IMR-90 (cell line): ENCODE results near the gene MARK4. TPM values are rescaled to one million over a fixed set of nuclear protein-coding genes. Genes with fewer than 3 reads are reported as not detected.

Source experiments
- ATAC-seq: fragments of 200-7000 bp; cut with Tn5 transposase; 2 replicates; pipeline ENCODE4 v1.9.1; 2020; ENCODE audit warnings: low read depth, mild to moderate bottlenecking, moderate library complexity
- BruUV-seq: library from RNA; stranded (reverse); fragments of 400-500 nt; replicated peaks from 2 replicates; lab custom pipeline; 2021; lab: Mats Ljungman, UMichigan
- CTCF ChIA-PET: fragments of 300-600 bp; formaldehyde crosslinking; extraction: SDS; loops from one replicate; lab custom pipeline; 2021; ENCODE audit warnings: antibody characterized with exemption; lab: Yijun Ruan, JAX
- POLR2A ChIA-PET: fragments of 300-600 bp; sonication (Branson Sonifier 250); formaldehyde crosslinking; loops from one replicate; lab custom pipeline; 2022; ENCODE audit warnings: antibody characterized with exemption; ENCODE audit not compliant: unreplicated experiment; lab: Charles Lee
- DNase-seq: peaks from one replicate; pipeline ENCODE4 v3.0.0; 2013
- H2AFZ ChIP-seq: replicated peaks from 2 replicates; pipeline ENCODE3; 2013; ENCODE audit warnings: low read length, mild to moderate bottlenecking; ENCODE audit not compliant: poor library complexity
- H2AK5ac ChIP-seq: 2 replicates; pipeline ENCODE4 v1.6.1; 2013; ENCODE audit warnings: low read depth, low read length, inconsistent platforms
- H2AK9ac ChIP-seq: replicated peaks from 2 replicates; pipeline ENCODE3; 2013; ENCODE audit warnings: mild to moderate bottlenecking, low read depth, low read length, moderate library complexity; ENCODE audit not compliant: poor library complexity
- H2BK120ac ChIP-seq: 2 replicates; pipeline ENCODE4 v1.6.1; 2013; ENCODE audit warnings: low read depth, low read length, inconsistent platforms
- H2BK15ac ChIP-seq: 3 replicates; pipeline ENCODE4 v1.6.1; 2013; ENCODE audit warnings: low read depth, low read length, inconsistent platforms
- H2BK20ac ChIP-seq: 2 replicates; pipeline ENCODE4 v1.6.1; 2013; ENCODE audit warnings: low read depth, mild to moderate bottlenecking, inconsistent platforms, low read length, moderate library complexity
- H2BK5ac ChIP-seq: 2 replicates; pipeline ENCODE4 v1.6.1; 2013; ENCODE audit warnings: mild to moderate bottlenecking, low read depth, low read length, inconsistent platforms; ENCODE audit not compliant: poor library complexity, severe bottlenecking
- H3K14ac ChIP-seq: replicated peaks from 2 replicates; pipeline ENCODE4 v1.6.1; 2013; ENCODE audit warnings: low read depth, low read length, inconsistent platforms
- H3K18ac ChIP-seq: 2 replicates; pipeline ENCODE4 v1.6.1; 2013; ENCODE audit warnings: low read depth, low read length, control low read depth
- H3K23ac ChIP-seq: 2 replicates; pipeline ENCODE4 v1.6.1; 2013; ENCODE audit warnings: low read depth, low read length, inconsistent platforms
- H3K27ac ChIP-seq: 2 replicates; pipeline ENCODE4 v1.5.1; 2013; ENCODE audit warnings: mild to moderate bottlenecking, control low read depth, low read length; ENCODE audit not compliant: insufficient read depth
- H3K27me3 ChIP-seq: 2 replicates; pipeline ENCODE4 v1.6.1; 2013; ENCODE audit warnings: low read length; ENCODE audit not compliant: control insufficient read depth, insufficient read depth
- H3K36me3 ChIP-seq: 2 replicates; pipeline ENCODE4 v1.6.1; 2013; ENCODE audit warnings: low read length, mixed read lengths; ENCODE audit not compliant: control insufficient read depth, insufficient read depth
- H3K4ac ChIP-seq: 2 replicates; pipeline ENCODE4 v1.6.1; 2013; ENCODE audit warnings: low read depth, low read length, inconsistent platforms
- H3K4me1 ChIP-seq: 2 replicates; pipeline ENCODE4 v1.6.1; 2013; ENCODE audit warnings: low read length, mixed read lengths; ENCODE audit not compliant: control insufficient read depth, insufficient read depth
- H3K4me2 ChIP-seq: 2 replicates; pipeline ENCODE4 v1.6.1; 2013; ENCODE audit warnings: low read depth, mild to moderate bottlenecking, control low read depth, low read length, moderate library complexity
- H3K4me3 ChIP-seq: 2 replicates; pipeline ENCODE4 v1.5.1; 2013; ENCODE audit warnings: low read depth, mild to moderate bottlenecking, control low read depth, low read length, moderate library complexity; ENCODE audit not compliant: insufficient read depth
- H3K56ac ChIP-seq: 2 replicates; pipeline ENCODE4 v1.6.1; 2013; ENCODE audit warnings: low read length, inconsistent platforms; ENCODE audit not compliant: insufficient read depth; ENCODE audit errors: extremely low read depth
- H3K79me1 ChIP-seq, 2 experiments: 2 replicates each; pipeline ENCODE4 v1.6.1; 2013; ENCODE audit warnings: low read length in 2 of 2, inconsistent platforms in 1 of 2, low read depth in 1 of 2
- H3K9ac ChIP-seq: 2 replicates; pipeline ENCODE4 v1.6.1; 2013; ENCODE audit warnings: low read depth, low read length, control low read depth
- H3K9me1 ChIP-seq: 2 replicates; pipeline ENCODE4 v1.6.1; 2013; ENCODE audit warnings: low read length, inconsistent platforms; ENCODE audit not compliant: insufficient read depth
- H3K9me3 ChIP-seq: 2 replicates; pipeline ENCODE4 v1.6.1; 2013; ENCODE audit warnings: low read length; ENCODE audit not compliant: control insufficient read depth, insufficient read depth
- H4K20me1 ChIP-seq: 2 replicates; pipeline ENCODE4 v1.6.1; 2013; ENCODE audit warnings: low read length, inconsistent platforms; ENCODE audit not compliant: insufficient read depth
- H4K5ac ChIP-seq: 2 replicates; pipeline ENCODE4 v1.6.1; 2013; ENCODE audit warnings: mild to moderate bottlenecking, low read depth, low read length, control low read depth
- H4K8ac ChIP-seq, 2 experiments: 2 replicates each; pipeline ENCODE4 v1.6.1; 2013; ENCODE audit warnings: low read depth in 2 of 2, low read length in 2 of 2, control low read depth in 1 of 2, inconsistent platforms in 1 of 2
- H4K91ac ChIP-seq: 2 replicates; pipeline ENCODE4 v1.6.1; 2013; ENCODE audit warnings: low read depth, low read length, inconsistent platforms; ENCODE audit not compliant: insufficient read depth
- FOS ChIP-seq: fragments of 150-350 bp; IDR thresholded peaks from 2 replicates; pipeline ENCODE4 v1.6.1; 2016; ENCODE audit warnings: low read depth, low read length
- MAFK ChIP-seq: IDR thresholded peaks from 2 replicates; pipeline ENCODE4 v1.6.1; 2012; ENCODE audit warnings: low read depth, low read length, improper control_type of control experiment
- MAZ ChIP-seq: IDR thresholded peaks from 2 replicates; pipeline ENCODE4 v1.6.1; 2012; ENCODE audit warnings: low read depth, mild to moderate bottlenecking, low read length, improper control_type of control experiment, moderate library complexity, borderline replicate concordance
- NFE2L2 ChIP-seq: fragments of 150-350 bp; IDR thresholded peaks from 2 replicates; pipeline ENCODE4 v1.6.1; 2016; ENCODE audit warnings: low read depth, mild to moderate bottlenecking, low read length
- RAD21 ChIP-seq: IDR thresholded peaks from 2 replicates; pipeline ENCODE4 v1.6.1; 2012; ENCODE audit warnings: low read length, improper control_type of control experiment
- RFX5 ChIP-seq: IDR thresholded peaks from 2 replicates; pipeline ENCODE4 v1.8.0; 2012; ENCODE audit warnings: low read depth, mild to moderate bottlenecking, low read length, moderate library complexity
- WGBS, 2 experiments: methylation state at CpG; one replicate each; pipeline versions ENCODE4 v1.1.5 to v1.1.7; 2013; ENCODE audit warnings: missing lambda C conversion rate in 2 of 2; ENCODE audit not compliant: insufficient read length in 1 of 2; ENCODE audit errors: extremely low coverage in 2 of 2; 5-methylcytosine and 5-hydroxymethylcytosine counted together
- dilution Hi-C: fragments of 300-500 bp; cut with HindIII; formaldehyde crosslinking; loops from one replicate; pipeline ENCODE4 v1.14.3; 2018; ENCODE audit warnings: low sequenced_read_pairs; ENCODE audit not compliant: unreplicated experiment
- in situ Hi-C: fragments of 300-500 bp; cut with MboI; formaldehyde crosslinking; loops from 3 replicates; pipeline ENCODE4 v1.14.3; 2019; ENCODE audit warnings: low sequenced_read_pairs, inconsistent platforms, mixed read lengths
- intact Hi-C: fragments of 100-400 bp; cut with micrococcal nuclease; formaldehyde crosslinking; loops from 2 replicates; pipeline ENCODE4 v1.10.0; 2022
- polyA plus RNA-seq, 3 experiments: library from polyadenylated mRNA; depleted of rRNA; stranded (reverse); fragments of >200 nt; gene quantifications; 2 replicates each; pipeline ENCODE4 v1.2.3, GENCODE V29; 2012; ENCODE audit warnings: low replicate concordance in 1 of 3
- total RNA-seq: library from RNA; depleted of rRNA; stranded (reverse); fragments of >200 nt; gene quantifications from 2 replicates; pipeline ENCODE4 v1.2.3, GENCODE V29; 2012
- TF ChIP-seq, protein P1 (sequence below): fragments of 150-350 bp; IDR thresholded peaks from 2 replicates; pipeline ENCODE4 v1.6.1; 2016; ENCODE audit warnings: low read depth, mild to moderate bottlenecking, low read length, moderate library complexity, borderline replicate concordance
- TF ChIP-seq, protein P2 (sequence below): fragments of 150-350 bp; IDR thresholded peaks from 2 replicates; pipeline ENCODE4 v1.6.1; 2017; ENCODE audit warnings: mild to moderate bottlenecking, antibody characterized with exemption, low read length, low read depth

MARK4 gene
- total and polyA plus RNA-seq, 2 of the 4 experiments (the other 2 are of a cell fraction) = 11.3 to 20.7 TPM

DNA sequence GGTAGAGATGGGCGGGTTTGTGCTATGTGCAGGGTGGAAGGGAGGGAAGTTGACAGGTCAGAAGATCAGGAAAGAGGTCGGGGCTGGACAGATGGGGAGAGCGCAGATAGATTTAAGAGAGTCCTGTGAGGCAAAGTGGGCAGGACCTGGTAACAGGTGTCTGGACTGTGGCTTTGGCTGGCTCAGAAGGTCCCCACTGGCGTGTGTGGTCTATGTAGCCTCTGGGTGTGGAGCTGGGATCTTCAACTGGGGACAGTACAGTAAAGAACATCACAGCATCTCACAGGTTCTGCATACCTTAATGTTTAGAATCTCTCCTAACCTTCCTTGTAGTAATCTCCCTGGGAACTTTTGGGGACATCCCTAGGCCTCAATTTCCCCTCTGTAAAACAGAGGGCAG, 53.9 kb downstream of the MARK4 start:
- H2BK20ac ChIP-seq = no peak overlapping the region
- H3K27ac ChIP-seq = no peak overlapping the region
- no peak overlapping the region for H4K8ac ChIP-seq
- H3K9me1 ChIP-seq = peaks cover 5% of the 10 kb centered on the region; the same call in 1 of the 2 replicates
- no peak overlapping the region for H3K4ac ChIP-seq
- no peaks in the 10 kb centered on the region for H4K20me1 ChIP-seq
- 0 out of 2 replicates have a peak, but pooled peaks cover 2% of the 10 kb centered on the region for H3K9me3 ChIP-seq
- H2AK9ac ChIP-seq = no peak overlapping the region
- H3K4me2 ChIP-seq = no peak overlapping the region
- WGBS, 2 experiments = 92% methylated on average over 2 of the region's 4 CpGs; no CpG with 5 or more reads in 1 of the 2 experiments
- ATAC-seq (peak; percentile 18; the same call in 1 of the 2 replicates), DNase-seq (no peak)
- no peak overlapping the region for H4K91ac ChIP-seq
- no peaks in the 10 kb centered on the region for H3K4me1 ChIP-seq
- ChIA-PET CTCF (no interaction called here), POLR2A (interaction anchor here (0.5 kb wide), 1 partner anchor 893 kb away, joined by 10 read pairs; no protein-coding TSS in a partner anchor)
- H3K9ac ChIP-seq = no peak overlapping the region
- H3K56ac ChIP-seq = no peak overlapping the region
- no peak overlapping the region for H3K23ac ChIP-seq
- no peak overlapping the region for H4K5ac ChIP-seq
- no peaks in the 10 kb centered on the region for H3K79me1 ChIP-seq
- no TSS peak for BruUV-seq
- H2AFZ ChIP-seq = no peak overlapping the region
- H3K4me3 ChIP-seq = no peak overlapping the region
- peaks cover 14% of the 10 kb centered on the region; the same call in 1 of the 2 replicates for H3K36me3 ChIP-seq
- no peak overlapping the region for H3K18ac ChIP-seq
- no peak overlapping the region for H2BK5ac ChIP-seq
- no peaks in the 10 kb centered on the region for H3K27me3 ChIP-seq
- H2BK15ac ChIP-seq = no peak overlapping the region
- TF ChIP-seq, protein P1, sequence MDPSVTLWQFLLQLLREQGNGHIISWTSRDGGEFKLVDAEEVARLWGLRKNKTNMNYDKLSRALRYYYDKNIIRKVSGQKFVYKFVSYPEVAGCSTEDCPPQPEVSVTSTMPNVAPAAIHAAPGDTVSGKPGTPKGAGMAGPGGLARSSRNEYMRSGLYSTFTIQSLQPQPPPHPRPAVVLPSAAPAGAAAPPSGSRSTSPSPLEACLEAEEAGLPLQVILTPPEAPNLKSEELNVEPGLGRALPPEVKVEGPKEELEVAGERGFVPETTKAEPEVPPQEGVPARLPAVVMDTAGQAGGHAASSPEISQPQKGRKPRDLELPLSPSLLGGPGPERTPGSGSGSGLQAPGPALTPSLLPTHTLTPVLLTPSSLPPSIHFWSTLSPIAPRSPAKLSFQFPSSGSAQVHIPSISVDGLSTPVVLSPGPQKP = no peak
- no peak for TF ChIP-seq FOS
- TF ChIP-seq, protein P2, sequence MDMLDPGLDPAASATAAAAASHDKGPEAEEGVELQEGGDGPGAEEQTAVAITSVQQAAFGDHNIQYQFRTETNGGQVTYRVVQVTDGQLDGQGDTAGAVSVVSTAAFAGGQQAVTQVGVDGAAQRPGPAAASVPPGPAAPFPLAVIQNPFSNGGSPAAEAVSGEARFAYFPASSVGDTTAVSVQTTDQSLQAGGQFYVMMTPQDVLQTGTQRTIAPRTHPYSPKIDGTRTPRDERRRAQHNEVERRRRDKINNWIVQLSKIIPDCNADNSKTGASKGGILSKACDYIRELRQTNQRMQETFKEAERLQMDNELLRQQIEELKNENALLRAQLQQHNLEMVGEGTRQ = no peak
- TF ChIP-seq RFX5 = no peak
- TF ChIP-seq NFE2L2 = no peak
- TF ChIP-seq RAD21 = no peak
- TF ChIP-seq MAZ = no peak
- TF ChIP-seq MAFK = no peak
- dilution Hi-C loops (no loop called here), in situ Hi-C loops (no loop called here), intact Hi-C loops (no loop called here)
- no peak overlapping the region for H2AK5ac ChIP-seq
- H2BK120ac ChIP-seq = no peak overlapping the region
- no peak overlapping the region for H3K14ac ChIP-seq
